Measurements from ENCODE around the gene DNM2.
"Not testable (repeated sequence)": the region's sequence is repeated elsewhere in the genome, so short reads cannot be mapped to it uniquely, and the experiment has no call there.

The DNM2 gene

GRCh38 chr19:10726268-10726667 lies 8.4 kb downstream of the DNM2 start:
- DNase-seq: no peak

- no peak for DNase-seq
These were observed 9.9 kb downstream of the DNM2 start for GRCh38 chr19:10727685-10728201.

GRCh38 chr19:10729411-10729810 lies 11.5 kb downstream of the DNM2 start:
- DNase-seq: no peak

GRCh38 chr19:10730932-10731331 lies 13.1 kb downstream of the DNM2 start:
- no peak for DNase-seq

GRCh38 chr19:10735741-10736140 lies 17.9 kb downstream of the DNM2 start:
- DNase-seq: no peak

- DNase-seq: no peak
These were observed 18.3 kb downstream of the DNM2 start for GRCh38 chr19:10736189-10736588.

GRCh38 chr19:10736916-10737551 lies 19.2 kb downstream of the DNM2 start:
- DNase-seq: no peak

- no peak for DNase-seq
These were observed 19.8 kb downstream of the DNM2 start for GRCh38 chr19:10737722-10738121.

- no peak for DNase-seq
These were observed 22.9 kb downstream of the DNM2 start for GRCh38 chr19:10740798-10741197.

GRCh38 chr19:10742476-10742875 lies 24.6 kb downstream of the DNM2 start:
- DNase-seq: no peak

GRCh38 chr19:10744253-10744798 lies 26.4 kb downstream of the DNM2 start:
- DNase-seq: no peak

- no peak for DNase-seq
These were observed 27.0 kb downstream of the DNM2 start for GRCh38 chr19:10744801-10745293.

- not testable (repeated sequence) for DNase-seq
These were observed 28.6 kb downstream of the DNM2 start for GRCh38 chr19:10746437-10746836.

- DNase-seq: no peak
These were observed 29.4 kb downstream of the DNM2 start for GRCh38 chr19:10747271-10747670.

- no peak for DNase-seq
These were observed 29.8 kb downstream of the DNM2 start for GRCh38 chr19:10747674-10748073.

- DNase-seq: no peak
These were observed 30.5 kb downstream of the DNM2 start for GRCh38 chr19:10748195-10748926.

- DNase-seq: no peak
These were observed 31.1 kb downstream of the DNM2 start for GRCh38 chr19:10748927-10749434.

GRCh38 chr19:10749435-10750384 lies 31.8 kb downstream of the DNM2 start:
- DNase-seq: no peak

- DNase-seq: no peak
These were observed 33.5 kb downstream of the DNM2 start for GRCh38 chr19:10751109-10751953.

GRCh38 chr19:10752237-10752912 lies 34.5 kb downstream of the DNM2 start:
- DNase-seq: no peak

All from T-helper 9 cell (primary cell).